Activated CD8-positive, alpha-beta T cell treated with anti-CD3 and anti-CD28 coated beads for 36 hours (primary cell): ENCODE results near the gene ACACA. TPM values are rescaled to one million over a fixed set of nuclear protein-coding genes. Genes with fewer than 3 reads are reported as not detected.

Source experiments
- ATAC-seq: fragments of 200-7000 bp; cut with Tn5 transposase; one replicate; pipeline ENCODE4 v1.10.0; 2021; ENCODE audit warnings: mild to moderate bottlenecking, moderate library complexity
- CTCF ChIA-PET: fragments of 350-600 bp; sonication (Branson Sonifier 250); formaldehyde crosslinking; loops from one replicate; lab custom pipeline; 2021; ENCODE audit warnings: antibody characterized with exemption; lab: Charles Lee
- POLR2A ChIA-PET: fragments of 350-600 bp; sonication (Branson Sonifier 250); formaldehyde crosslinking; loops from one replicate; lab custom pipeline; 2021; ENCODE audit warnings: antibody characterized with exemption; lab: Charles Lee
- DNase-seq: peaks from one replicate; pipeline ENCODE4 v3.0.0-alpha.2; 2020
- H3K27ac Mint-ChIP-seq: one replicate; pipeline ENCODE4 v1.8.0; 2021; ENCODE audit warnings: mild to moderate bottlenecking, mixed read lengths
- H3K27me3 Mint-ChIP-seq: one replicate; pipeline ENCODE4 v1.8.0; 2021; ENCODE audit warnings: mixed read lengths
- H3K36me3 Mint-ChIP-seq: one replicate; pipeline ENCODE4 v1.8.0; 2021; ENCODE audit warnings: low read depth, mixed read lengths
- H3K4me1 Mint-ChIP-seq: one replicate; pipeline ENCODE4 v1.8.0; 2021; ENCODE audit warnings: low read depth, mixed read lengths
- H3K4me3 Mint-ChIP-seq: one replicate; pipeline ENCODE4 v1.8.0; 2021; ENCODE audit warnings: mild to moderate bottlenecking, moderate library complexity, mixed read lengths
- H3K9me3 Mint-ChIP-seq: one replicate; pipeline ENCODE4 v1.8.0; 2021; ENCODE audit warnings: mixed read lengths
- CTCF ChIP-seq: fragments of 200-600 bp; IDR thresholded peaks from one replicate; pipeline ENCODE4 v1.8.0; 2022; ENCODE audit warnings: antibody characterized with exemption, mild to moderate bottlenecking
- intact Hi-C: fragments of 100-400 bp; cut with micrococcal nuclease; formaldehyde crosslinking; loops from one replicate; pipeline ENCODE4 v1.10.0; 2022
- total RNA-seq, 2 experiments: library from RNA; stranded (reverse); gene quantifications; one replicate each; pipeline ENCODE4 v1.2.3, GENCODE V29; 2021

Gene ACACA
- total RNA-seq, 2 experiments from 2014 or later, result 66.0 to 68.2 TPM

GRCh38 chr17:37164057-37164456, 242.6 kb downstream of the ACACA start:
- no peak for TF ChIP-seq CTCF
- Mint-ChIP-seq H3K27ac (no peak overlapping the region), H3K4me3 (no peak overlapping the region), H3K4me1 (no peaks in the 10 kb centered on the region), H3K36me3 (peaks cover 31% of the 10 kb centered on the region), H3K27me3 (no peaks in the 10 kb centered on the region), H3K9me3 (no peaks in the 10 kb centered on the region)
- no peak for DNase-seq
- intact Hi-C loops, result no loop called here
- ATAC-seq, result no peak
- ChIA-PET CTCF (interaction anchor here (1.2 kb wide), 1 partner anchor 116 kb away, joined by 4 read pairs; no protein-coding TSS in a partner anchor), POLR2A (interaction anchor here (0.7 kb wide), 1 partner anchor 62 kb away, joined by 3 read pairs; no protein-coding TSS in a partner anchor)

DNA sequence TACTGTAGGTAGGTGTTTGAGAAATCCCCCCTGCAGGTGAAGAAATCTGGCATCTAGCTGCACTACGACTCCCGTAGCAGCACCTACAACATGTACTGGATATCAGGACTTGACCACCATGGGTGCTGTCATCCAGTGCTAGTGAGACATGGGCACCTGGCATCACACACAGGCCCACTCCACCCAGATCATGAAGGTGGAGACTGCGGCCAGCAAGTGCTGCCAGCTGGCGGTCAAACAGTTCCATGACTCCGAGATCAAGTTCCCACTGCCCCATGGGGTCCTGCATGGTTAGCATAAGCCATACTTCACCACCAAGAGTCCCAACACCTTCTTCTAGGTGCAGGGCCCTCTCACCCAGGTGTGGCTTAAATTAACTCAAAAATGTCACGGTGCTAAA, 243.8 kb downstream of the ACACA start:
- Mint-ChIP-seq H3K36me3 (peaks cover 38% of the 10 kb centered on the region), H3K27ac (no peak overlapping the region), H3K4me1 (no peaks in the 10 kb centered on the region), H3K4me3 (no peak overlapping the region), H3K27me3 (no peaks in the 10 kb centered on the region), H3K9me3 (no peaks in the 10 kb centered on the region)
- ChIA-PET CTCF (no interaction called here), POLR2A (no interaction called here)
- no peak for ATAC-seq
- intact Hi-C loops, result no loop called here
- TF ChIP-seq CTCF, result no peak
- no peak for DNase-seq

DNA sequence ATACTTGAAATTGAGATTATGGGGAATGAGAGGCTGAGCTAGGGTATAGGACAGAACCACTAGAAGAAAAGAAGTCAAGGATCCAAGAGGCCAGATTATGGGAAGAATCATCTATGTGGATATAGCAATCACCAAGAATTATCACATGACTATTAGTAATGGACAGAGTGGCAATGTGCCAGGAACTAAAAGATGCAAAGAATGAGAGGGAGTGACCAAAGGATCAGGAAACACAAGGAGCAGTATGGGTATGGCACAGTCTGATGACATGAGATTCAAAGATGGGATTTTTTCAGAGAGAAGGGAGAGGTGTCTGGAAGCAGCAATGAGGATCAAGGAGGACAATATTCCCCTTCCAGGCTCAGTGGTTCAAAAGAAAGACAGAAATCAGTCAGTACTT, 245.7 kb downstream of the ACACA start:
- ChIA-PET CTCF (no interaction called here), POLR2A (no interaction called here)
- Mint-ChIP-seq H3K36me3 (peaks cover 39% of the 10 kb centered on the region), H3K27me3 (no peaks in the 10 kb centered on the region), H3K9me3 (no peaks in the 10 kb centered on the region), H3K27ac (no peak overlapping the region), H3K4me3 (no peak overlapping the region), H3K4me1 (no peaks in the 10 kb centered on the region)
- no peak for DNase-seq
- intact Hi-C loops, result no loop called here
- TF ChIP-seq CTCF, result no peak
- ATAC-seq, result no peak

DNA sequence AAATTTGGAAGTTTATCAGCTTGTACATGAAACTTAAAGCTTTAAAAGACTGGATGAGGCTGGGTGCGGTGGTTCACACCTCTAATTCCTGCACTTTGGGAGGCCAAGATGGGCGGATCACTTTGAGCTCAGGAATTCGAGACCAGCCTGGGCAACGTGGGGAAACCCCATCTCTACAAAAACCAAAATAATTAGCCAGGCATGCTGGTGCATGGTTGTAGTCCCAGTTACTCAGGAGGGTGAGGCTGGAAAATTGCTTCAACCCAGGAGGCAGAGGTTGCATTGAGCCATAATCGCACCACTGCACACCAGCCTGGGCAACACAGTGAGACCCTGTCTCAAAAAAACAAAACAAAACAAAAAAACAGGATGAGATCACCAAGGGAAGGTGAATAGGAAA, 248.3 kb downstream of the ACACA start:
- H3K27me3 Mint-ChIP-seq, result no peaks in the 10 kb centered on the region
- intact Hi-C loops, result no loop called here
- no peak for TF ChIP-seq CTCF
- no peak overlapping the region for H3K4me3 Mint-ChIP-seq
- CTCF ChIA-PET, result no interaction called here
- ATAC-seq, result no peak
- H3K9me3 Mint-ChIP-seq, result no peaks in the 10 kb centered on the region
- no peak overlapping the region for H3K27ac Mint-ChIP-seq
- POLR2A ChIA-PET, result no interaction called here
- no peak for DNase-seq
- H3K4me1 Mint-ChIP-seq, result no peaks in the 10 kb centered on the region
- H3K36me3 Mint-ChIP-seq, result peaks cover 38% of the 10 kb centered on the region

- H3K4me3 Mint-ChIP-seq, result no peak overlapping the region
- no peaks in the 10 kb centered on the region for H3K27me3 Mint-ChIP-seq
- POLR2A ChIA-PET, result no interaction called here
- H3K9me3 Mint-ChIP-seq, result no peaks in the 10 kb centered on the region
- peaks cover 36% of the 10 kb centered on the region for H3K36me3 Mint-ChIP-seq
- TF ChIP-seq CTCF, result no peak
- intact Hi-C loops, result no loop called here
- ATAC-seq (no peak), DNase-seq (no peak)
- CTCF ChIA-PET, result no interaction called here
- peaks cover 7% of the 10 kb centered on the region for H3K4me1 Mint-ChIP-seq
- no peak overlapping the region for H3K27ac Mint-ChIP-seq
Measured at GRCh38 chr17:37148156-37148555, 258.5 kb downstream of the ACACA start.
